Stimulated activated naive CD8-positive, alpha-beta T cell treated with anti-CD3 and anti-CD28 coated beads, Interleukin-15, Interleukin-2, amounts not matched to agents 100 ng/mL and 50 ng/mL, for 24 hours (primary cell): ENCODE data around the gene DYNLRB1.

Source experiments
- H3K27ac Mint-ChIP-seq: one replicate; pipeline ENCODE4 v1.8.0; 2021; ENCODE audit warnings: mild to moderate bottlenecking, mixed read lengths
- H3K27me3 Mint-ChIP-seq: one replicate; pipeline ENCODE4 v1.8.0; 2021; ENCODE audit warnings: mixed read lengths
- H3K36me3 Mint-ChIP-seq: one replicate; pipeline ENCODE4 v1.8.0; 2021; ENCODE audit warnings: low read depth, mixed read lengths
- H3K4me1 Mint-ChIP-seq: one replicate; pipeline ENCODE4 v1.8.0; 2021; ENCODE audit warnings: low read depth, mixed read lengths
- H3K4me3 Mint-ChIP-seq: one replicate; pipeline ENCODE4 v1.8.0; 2021; ENCODE audit warnings: mild to moderate bottlenecking, mixed read lengths
- H3K9me3 Mint-ChIP-seq: one replicate; pipeline ENCODE4 v1.8.0; 2021; ENCODE audit warnings: mixed read lengths

The DYNLRB1 gene

GRCh38 chr20:34582221-34582620 lies 66.0 kb downstream of the DYNLRB1 start:
- H3K4me1 Mint-ChIP-seq: peaks cover 22% of the 10 kb centered on the region
- no peaks in the 10 kb centered on the region for H3K27me3 Mint-ChIP-seq
- peak overlapping the region; percentile 88 for H3K27ac Mint-ChIP-seq
- no peaks in the 10 kb centered on the region for H3K9me3 Mint-ChIP-seq
- H3K4me3 Mint-ChIP-seq: no peak overlapping the region
- peaks cover 37% of the 10 kb centered on the region for H3K36me3 Mint-ChIP-seq

GRCh38 chr20:34582911-34583310 lies 66.7 kb downstream of the DYNLRB1 start:
- H3K27ac Mint-ChIP-seq: peak overlapping the region; percentile 88
- peaks cover 22% of the 10 kb centered on the region for H3K4me1 Mint-ChIP-seq
- no peaks in the 10 kb centered on the region for H3K9me3 Mint-ChIP-seq
- no peak overlapping the region for H3K4me3 Mint-ChIP-seq
- H3K27me3 Mint-ChIP-seq: no peaks in the 10 kb centered on the region
- H3K36me3 Mint-ChIP-seq: peaks cover 43% of the 10 kb centered on the region

GRCh38 chr20:34583544-34583943 lies 67.3 kb downstream of the DYNLRB1 start:
- H3K4me1 Mint-ChIP-seq: peaks cover 22% of the 10 kb centered on the region
- peaks cover 43% of the 10 kb centered on the region for H3K36me3 Mint-ChIP-seq
- H3K27me3 Mint-ChIP-seq: no peaks in the 10 kb centered on the region
- no peaks in the 10 kb centered on the region for H3K9me3 Mint-ChIP-seq
- no peak overlapping the region for H3K27ac Mint-ChIP-seq
- H3K4me3 Mint-ChIP-seq: no peak overlapping the region

GRCh38 chr20:34585019-34585418 lies 68.8 kb downstream of the DYNLRB1 start:
- H3K4me3 Mint-ChIP-seq: no peak overlapping the region
- no peaks in the 10 kb centered on the region for H3K27me3 Mint-ChIP-seq
- peaks cover 39% of the 10 kb centered on the region for H3K36me3 Mint-ChIP-seq
- no peak overlapping the region for H3K27ac Mint-ChIP-seq
- no peaks in the 10 kb centered on the region for H3K9me3 Mint-ChIP-seq
- H3K4me1 Mint-ChIP-seq: peaks cover 22% of the 10 kb centered on the region

- H3K27ac Mint-ChIP-seq: no peak overlapping the region
- no peaks in the 10 kb centered on the region for H3K9me3 Mint-ChIP-seq
- H3K4me3 Mint-ChIP-seq: no peak overlapping the region
- peaks cover 25% of the 10 kb centered on the region for H3K36me3 Mint-ChIP-seq
- H3K27me3 Mint-ChIP-seq: no peaks in the 10 kb centered on the region
- peaks cover 9% of the 10 kb centered on the region for H3K4me1 Mint-ChIP-seq
These were observed 70.4 kb downstream of the DYNLRB1 start for GRCh38 chr20:34586488-34587163.
